ENCODE measurements around the gene PNN. TPM values are rescaled to one million over a fixed set of nuclear protein-coding genes. Genes with fewer than 3 reads are reported as not detected.
"Not testable (repeated sequence)": the region's sequence is repeated elsewhere in the genome, so short reads cannot be mapped to it uniquely, and the experiment has no call there.

Gene PNN
- 33.1 TPM for total RNA-seq

DNA sequence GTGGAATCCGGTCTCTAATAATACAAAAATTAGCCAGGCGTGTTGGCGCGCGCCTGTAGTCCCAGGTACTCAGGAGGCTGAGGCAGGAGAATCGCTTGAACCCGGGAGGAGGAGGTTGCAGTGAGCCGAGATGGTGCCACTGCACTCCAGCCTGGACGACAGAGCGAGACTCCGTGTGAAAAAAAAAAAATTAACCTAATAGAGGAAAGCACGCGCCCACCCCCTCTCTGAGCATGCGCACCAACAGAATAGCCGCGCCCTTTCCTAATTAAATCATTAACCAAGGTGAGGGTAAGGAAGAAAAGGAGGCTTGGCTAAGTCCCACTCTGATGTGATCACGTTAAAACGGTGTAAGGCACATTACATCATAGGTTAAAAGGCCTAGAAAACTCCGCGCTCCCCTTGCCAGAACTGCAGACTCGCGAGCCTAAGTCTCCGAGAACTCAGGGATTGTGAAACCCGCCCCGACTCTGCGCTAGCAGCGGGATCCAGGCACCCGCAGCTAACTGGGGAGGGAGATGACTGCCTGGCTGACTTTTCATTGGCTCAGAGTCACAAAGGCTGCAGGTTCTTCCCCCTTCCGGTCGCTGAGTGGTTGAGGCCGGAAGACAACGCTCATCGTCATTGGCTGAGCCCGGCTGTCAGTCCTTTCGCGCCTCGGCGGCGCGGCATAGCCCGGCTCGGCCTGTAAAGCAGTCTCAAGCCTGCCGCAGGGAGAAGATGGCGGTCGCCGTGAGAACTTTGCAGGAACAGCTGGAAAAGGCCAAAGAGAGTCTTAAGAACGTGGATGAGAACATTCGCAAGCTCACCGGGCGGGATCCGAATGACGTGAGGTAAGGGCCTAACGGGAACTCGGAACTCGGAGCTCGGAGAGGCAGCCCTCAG, at the start of gene PNN:
Gene PNN (plus strand): TSS at position 695 of the 885 bp plus-strand sequence. CDS start 26 bp downstream, at position 721.
- DNase-seq: peak; percentile 98

DNA sequence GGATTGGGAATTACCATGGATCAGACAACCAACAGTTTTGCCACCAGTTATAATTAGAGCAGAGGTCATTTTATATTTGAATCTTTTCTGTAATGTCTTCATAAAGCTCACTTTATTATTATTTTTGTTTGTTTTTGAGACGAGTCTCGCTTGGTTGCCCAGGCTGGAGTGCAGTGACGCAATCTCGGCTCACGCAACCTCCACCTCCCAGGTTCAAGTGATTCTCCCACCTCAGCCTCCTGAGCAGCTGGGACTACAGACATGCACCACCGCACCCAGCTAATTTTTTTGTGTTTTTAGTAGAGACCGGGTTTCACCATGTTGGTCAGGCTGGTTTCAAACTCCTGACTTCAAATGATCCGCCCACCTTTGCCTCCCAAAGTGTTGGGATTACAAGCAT, 37.2 kb upstream of the PNN start:
- not testable (repeated sequence) for DNase-seq

DNA sequence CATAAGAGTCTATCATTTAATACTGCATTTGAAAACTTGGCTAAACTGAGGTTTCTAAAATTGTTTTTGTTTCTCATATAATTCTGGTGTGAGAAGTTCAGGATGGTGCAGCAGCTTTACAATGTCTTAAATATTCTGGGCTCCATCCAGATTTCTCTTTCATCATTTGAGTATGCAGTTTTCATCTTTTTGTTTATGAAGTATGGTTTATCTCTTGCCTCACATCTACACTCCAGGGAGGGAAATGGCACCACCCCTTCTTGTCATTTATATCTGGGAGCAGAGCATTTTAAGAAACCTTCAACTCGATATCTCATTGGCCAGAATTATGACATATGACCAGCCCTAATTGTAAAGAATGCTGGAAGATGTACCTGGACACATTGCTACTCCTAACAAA, 36.6 kb upstream of the PNN start:
- no peak for DNase-seq

DNA sequence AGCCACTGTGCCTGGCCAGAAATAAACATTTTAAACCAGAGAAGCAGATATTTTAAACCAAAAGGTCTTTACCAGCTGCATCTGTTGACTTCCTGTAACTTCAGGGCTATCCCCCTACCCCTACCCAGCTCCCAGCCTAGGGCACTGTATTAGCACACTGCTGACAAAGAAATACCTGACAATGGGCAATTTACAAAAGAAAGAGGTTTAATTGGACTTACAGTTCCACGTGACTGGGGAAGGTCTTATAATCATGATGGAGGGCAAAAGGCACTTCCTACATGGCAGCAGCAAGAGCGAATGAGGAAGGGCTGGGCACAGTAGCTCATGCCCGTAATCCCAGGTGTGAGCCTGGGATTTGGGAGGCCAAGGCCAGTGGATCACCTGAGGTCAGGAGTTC, 34.9 kb upstream of the PNN start:
- DNase-seq: no peak

DNA sequence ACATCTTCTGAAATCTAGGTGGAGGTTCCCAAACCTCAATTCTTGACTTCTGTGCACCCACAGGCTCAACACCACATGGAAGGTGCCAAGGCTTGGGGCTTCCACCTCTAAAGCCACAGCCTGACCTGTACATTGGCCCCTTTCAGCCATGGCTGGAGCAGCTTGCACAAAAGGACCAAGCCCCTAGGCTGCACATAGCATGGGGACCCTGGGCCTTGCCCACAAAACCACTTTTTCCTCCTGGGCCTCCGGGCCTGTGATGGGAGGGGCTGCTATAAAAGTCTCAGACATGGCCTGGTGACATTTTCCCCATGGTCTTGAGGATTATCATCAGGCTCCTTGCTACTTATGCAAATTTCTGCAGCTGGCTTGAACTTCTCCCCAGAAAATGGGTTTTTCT, 33.4 kb upstream of the PNN start:
- not testable (repeated sequence) for DNase-seq

DNA sequence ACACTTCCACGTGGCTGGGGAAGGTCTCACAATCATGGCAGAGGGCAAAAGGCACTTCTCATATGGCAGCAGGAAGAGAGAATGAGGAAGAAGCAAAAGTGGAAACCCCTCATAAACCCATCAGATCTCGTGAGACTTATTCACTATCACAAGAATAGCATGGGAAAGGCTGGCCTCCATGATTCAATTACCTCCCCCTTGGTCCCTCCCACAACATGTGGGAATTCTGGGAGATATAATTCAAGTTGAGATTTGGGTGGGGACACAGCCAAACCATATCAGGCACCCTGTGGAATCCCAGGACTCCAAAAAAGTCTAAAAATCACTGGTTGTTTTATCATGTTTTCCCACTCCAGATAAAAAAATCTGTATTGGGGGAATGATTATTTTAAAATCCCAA, 31.8 kb upstream of the PNN start:
- not testable (repeated sequence) for DNase-seq

DNA sequence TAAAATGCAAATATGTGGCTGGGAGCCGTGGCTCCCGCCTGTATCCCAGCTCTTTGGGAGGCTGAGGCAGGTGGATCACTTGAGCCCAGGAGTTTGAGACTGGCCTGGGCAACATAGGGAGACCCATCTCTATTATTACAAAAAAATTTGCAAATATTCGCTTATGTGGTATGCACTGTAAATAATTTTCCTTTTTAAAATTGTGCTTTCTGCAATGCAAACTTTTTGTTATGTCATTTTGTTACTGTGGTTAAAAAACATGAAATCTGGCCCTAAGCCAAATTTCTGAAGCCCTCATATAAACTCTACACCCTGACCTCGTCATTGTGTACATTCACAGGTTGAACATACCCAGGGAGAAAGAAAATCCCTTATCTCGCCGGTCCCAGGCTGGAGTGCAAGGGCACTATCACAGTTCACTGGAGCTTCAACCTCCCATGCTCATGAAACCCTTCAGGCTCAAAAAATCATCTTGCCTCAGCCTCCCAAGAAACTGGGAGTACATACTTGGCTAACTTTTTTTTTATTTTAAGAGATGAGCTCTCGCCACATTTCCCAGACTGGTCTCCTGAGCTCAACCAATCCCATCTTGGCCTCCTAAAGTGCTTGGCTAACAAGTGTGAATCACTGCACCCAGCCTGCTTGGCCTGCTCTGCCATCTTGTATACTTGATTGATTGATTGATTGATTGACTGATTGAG, 29.6 kb upstream of the PNN start:
- no peak for DNase-seq

DNA sequence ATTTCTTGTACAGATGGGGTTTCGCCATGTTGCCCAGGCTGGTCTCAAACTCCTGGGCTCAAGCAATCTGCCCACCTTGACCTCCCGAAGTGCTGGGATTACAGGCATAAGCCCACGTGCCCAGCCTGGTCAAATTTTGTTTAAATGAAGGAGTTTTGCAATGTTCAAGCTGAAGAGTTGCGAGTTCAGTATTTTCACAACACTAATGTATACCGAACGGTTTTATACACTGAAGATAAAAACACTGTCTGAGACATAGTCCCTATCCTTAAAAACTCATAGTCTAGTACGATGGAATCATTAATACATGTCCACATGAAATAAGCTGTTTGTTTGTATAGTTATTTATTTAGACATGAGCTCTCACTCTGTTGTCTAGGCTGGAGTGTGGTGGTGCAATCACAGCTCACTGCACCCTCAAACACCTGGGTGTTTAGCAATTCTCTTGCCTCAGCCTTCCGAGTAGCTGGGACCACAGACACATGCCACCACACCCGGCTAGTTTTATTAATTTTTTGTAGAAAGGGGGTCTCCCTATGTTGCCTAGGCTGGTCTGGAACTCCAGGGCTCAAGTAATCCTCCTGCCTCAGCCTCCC, 20.4 kb upstream of the PNN start:
- DNase-seq: no peak

DNA sequence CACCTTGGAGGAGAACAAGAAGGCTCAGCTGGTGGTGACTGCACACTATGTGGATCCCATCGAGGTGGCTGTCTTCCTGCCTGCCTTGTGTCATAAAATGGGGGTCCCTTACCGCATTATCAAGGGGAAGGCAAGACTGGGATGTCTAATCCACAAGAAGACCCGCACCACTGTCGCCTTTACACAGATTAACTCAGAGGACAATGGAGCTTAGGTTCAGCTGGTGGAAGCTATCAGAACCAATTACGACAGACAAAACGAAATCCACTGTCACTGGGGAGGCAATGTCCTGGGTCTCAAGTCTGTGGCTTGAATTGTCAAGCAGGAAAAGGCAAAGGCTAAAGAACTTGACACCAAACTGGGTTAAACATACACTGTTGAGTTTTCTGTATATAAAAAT, 17.6 kb upstream of the PNN start:
- no peak for DNase-seq

DNA sequence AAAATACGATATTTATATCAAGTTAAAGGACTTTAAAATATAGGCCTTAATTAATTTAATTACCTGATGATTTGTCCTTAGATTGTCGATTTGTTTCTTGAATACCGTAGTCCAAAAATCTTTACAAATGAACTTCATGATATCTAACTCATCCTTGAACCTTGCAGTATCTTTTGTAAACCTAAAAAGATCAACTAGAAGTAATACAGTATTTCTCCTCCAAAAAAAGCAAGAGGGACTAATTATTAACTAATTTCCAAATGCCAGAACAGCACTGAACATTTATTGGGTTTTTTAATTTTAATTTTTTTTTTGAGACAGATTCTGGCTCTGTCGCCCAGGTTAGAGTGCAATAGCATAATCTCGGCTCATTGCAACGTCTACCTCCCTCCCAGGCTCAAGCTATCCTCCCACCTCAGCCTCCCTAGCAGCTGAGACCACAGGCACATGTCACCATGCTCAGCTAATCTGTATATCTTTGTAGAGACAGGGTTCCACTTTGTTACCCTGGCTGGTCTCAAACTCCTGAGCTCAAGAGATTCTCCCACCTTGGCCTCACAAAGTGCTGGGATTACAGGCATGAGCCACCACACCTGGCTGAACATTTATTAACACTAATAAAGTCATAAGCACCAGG, 16.7 kb upstream of the PNN start:
- no peak for DNase-seq

DNA sequence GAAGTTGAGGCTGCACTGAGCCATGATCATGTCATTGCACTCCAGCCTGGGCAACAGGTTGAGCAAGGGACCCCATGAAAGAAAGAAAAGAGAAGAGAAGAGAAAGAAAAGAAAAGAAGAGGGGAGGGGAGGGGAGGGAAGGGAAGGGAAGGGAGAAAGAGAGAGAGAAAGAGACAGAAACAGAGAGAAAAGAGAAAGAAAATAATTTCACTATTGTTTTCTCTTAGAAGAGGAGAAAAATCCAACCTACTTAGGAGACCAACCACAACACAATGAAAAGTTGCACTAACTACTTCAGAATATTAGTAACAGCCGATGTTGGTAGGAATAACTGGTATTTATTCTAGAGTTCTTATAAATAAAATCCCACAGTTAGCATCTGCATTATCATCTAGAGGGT, 14.6 kb upstream of the PNN start:
- no peak for DNase-seq

DNA sequence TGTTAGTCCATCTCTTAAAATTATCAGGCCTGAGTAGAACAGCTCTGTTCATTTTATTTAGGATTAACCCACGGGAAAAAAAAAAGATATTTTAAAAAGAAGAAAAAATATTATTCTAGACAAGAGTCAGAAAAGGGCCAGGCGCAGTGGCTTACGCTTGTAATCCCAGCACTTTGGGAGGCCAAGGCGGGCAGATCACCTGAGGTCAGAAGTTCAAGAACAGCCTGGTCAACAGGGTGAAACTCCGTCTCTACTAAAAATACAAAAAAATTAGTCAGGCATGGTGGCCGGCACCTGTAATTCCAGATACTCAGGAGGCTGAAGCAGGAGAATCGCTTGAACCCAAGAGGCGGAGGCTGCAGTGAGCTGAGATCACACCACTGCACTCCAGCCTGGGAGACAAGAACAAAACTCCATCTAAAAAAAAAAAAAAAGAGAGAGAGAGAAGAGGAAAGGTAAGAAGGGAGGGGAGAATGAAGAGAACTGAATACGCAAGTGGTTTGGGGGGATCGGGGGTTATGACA, 7.2 kb upstream of the PNN start:
- DNase-seq: not testable (repeated sequence)

DNA sequence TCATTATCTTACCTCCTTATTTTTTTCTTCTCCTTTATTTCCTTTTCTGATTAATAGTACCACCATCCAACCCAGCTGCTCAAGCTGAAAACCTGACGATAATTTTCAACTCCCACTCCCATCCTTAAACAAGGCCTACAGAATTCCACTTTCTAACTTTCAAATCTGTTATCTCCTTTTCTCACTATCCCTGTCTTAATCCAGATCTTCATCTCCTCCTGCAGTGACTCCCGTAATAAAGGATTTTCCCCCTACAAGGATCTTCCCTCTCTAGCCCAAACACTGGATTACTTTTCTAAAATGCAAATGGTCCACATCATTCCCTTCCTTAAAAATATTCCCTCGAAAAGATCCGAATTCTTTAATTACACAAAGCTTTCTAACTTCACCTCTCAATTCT, 6.5 kb upstream of the PNN start:
- DNase-seq: no peak

DNA sequence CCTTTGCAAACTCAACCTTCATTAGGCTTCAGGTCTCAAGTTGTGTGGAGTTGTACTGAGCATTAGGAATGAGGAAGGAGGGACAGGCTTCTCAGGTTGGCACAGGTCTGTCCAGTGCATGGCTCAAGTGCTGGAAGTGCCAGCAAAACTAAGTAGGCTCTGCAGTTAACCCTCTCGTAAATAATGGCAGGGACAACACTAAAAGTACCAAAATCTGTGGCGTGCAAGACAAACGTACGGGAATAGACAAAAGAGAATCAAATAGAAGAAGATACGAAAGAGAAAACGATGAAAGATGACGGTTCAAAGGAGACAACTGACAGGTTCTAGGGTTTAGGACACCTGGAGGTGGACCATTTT, 5.5 kb upstream of the PNN start:
- DNase-seq: no peak

DNA sequence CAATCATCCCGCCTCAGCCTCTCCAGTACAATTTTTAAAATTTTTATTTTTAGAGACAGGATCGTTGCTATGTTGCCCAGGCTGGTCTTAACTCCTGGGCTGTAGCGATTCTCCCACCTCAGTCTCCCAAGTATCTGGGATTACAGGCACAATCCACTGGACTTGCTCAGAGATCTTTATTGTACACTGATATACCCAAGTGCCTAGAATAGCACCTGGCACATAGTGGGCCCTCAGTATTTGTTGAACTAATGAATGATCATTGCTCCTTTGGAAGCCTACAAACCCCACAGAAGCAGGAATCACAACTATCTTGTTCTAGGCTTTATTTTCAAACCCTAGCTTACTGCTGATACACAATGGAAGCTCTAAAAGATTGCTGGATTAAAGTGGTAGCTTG, 1.9 kb upstream of the PNN start:
- no peak for DNase-seq

DNA sequence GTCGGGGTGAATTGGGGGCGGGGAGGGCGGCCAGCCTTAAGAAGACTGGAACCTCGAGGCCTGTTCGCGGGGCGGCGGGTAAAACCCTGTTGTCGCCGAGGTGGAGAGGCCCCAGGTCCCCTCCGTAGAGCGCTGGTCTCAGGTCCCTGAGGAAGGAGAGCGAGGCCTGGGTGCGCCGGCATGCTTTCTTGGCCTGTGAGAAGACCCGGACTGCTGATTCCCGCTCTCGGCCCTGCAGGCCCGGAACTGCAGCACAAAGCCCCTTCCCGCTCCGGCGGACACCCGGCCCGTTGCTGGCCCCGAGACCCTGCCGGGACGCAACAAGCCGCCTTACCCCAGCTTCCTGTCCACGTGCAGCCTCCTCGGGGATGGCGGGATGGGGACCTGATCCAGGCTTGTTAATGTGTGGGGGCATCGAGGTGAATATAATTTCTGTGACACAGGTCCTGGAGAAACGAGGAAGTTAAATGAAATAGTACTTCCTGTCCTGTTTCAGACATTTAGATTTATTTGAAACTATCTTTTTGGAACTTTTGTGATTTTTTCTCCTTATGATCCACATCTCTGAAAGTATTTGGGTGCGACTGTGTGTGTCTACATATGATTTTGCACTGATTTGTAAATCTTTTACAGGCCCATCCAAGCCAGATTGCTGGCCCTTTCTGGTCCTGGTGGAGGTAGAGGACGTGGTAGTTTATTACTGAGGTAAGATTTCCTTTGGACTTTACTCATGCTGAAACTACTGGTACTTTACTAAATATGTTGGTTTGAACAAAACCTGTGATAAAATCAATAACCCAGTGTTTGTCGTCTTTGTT, 600 bp downstream of the PNN start:
- no peak for DNase-seq

DNA sequence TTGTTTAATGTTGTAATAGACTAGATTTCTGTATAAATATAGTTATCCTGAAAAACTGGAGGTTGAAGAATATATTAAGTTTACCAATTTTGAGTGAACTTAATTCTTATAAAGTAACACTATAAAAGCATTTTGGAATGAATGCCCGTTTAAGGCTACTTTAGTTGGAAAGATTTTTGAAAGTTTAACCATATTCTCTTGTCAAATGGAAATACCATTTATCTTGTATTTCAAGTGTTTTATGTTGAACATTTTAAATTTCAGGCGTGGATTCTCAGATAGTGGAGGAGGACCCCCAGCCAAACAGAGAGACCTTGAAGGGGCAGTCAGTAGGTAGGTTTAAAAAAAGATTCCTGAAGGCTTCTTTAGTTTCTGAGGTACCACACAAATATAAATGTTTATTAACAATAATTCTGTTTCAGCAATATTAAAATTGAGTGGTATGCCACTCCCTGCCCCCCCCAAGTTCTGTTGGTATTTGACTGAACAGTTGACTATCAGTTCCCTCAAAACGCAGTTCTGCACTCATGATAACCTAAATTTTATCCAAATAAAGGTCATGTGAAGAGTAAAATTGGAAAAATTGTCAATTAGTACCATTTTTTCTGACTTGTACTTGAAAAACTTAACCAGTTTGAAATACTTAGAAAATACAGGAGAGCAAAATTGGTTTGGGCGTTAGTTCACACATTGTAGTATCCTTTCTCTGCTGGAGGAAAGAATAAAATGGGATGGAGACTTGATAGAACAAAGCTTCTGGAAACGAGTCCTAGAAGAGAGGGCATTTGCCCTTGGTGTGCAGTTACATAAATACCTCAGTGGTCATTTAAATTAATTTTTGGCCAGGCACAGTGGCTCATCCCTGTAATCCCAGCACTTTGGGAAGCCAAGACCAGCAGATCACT, 1.5 kb downstream of the PNN start:
- no peak for DNase-seq

DNA sequence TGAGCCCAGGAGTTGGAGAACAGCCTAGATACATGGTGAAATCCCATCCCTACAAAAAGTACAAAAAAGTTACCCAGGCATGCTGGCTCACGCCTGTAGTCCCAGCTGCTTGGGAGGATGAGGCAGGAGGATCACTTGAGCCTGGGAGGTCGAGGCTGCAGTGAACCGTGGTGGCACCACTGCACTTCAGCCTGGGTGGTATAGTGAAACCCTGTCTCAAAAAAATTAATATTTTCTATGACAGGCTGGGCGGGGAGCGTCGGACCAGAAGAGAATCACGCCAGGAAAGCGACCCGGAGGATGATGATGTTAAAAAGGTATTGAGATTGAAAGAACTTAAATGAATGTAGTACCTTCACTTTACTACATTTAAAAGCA, 2.1 kb downstream of the PNN start:
- DNase-seq: no peak

DNA sequence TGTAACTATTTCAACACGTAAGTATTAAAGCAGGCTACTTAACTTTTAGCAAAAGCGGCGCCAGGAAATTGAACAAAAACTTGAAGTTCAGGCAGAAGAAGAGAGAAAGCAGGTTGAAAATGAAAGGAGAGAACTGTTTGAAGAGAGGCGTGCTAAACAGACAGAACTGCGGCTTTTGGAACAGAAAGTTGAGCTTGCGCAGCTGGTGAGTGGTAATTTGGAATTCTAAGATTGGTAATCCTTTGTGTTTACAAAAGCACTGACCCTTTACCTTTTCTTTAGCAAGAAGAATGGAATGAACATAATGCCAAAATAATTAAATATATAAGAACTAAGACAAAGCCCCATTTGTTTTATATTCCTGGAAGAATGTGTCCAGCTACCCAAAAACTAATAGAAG, 4.0 kb downstream of the PNN start:
- no peak for DNase-seq

DNA sequence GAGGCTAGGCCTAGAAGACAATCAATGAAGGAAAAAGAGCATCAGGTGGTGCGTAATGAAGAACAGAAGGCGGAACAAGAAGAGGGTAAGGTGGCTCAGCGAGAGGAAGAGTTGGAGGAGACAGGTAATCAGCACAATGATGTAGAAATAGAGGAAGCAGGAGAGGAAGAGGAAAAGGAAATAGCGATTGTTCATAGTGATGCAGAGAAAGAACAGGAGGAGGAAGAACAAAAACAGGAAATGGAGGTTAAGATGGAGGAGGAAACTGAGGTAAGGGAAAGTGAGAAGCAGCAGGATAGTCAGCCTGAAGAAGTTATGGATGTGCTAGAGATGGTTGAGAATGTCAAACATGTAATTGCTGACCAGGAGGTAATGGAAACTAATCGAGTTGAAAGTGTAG, 5.5 kb downstream of the PNN start:
- DNase-seq: no peak

All from occipital lobe (tissue), 2 donors.